Astrocyte (in vitro differentiated cells and primary cell): ENCODE results near the gene CMTM7.

Source experiments
- CTCF ChIP-seq: IDR thresholded peaks from 2 replicates; pipeline ENCODE4 v1.5.1; 2011; ENCODE audit warnings: low read depth, mild to moderate bottlenecking, inconsistent platforms, low read length, moderate library complexity; ENCODE audit not compliant: insufficient read depth
- EZH2 ChIP-seq: IDR thresholded peaks from 2 replicates; pipeline ENCODE4 v1.6.1; 2012; ENCODE audit warnings: mild to moderate bottlenecking, low read length, inconsistent platforms; ENCODE audit not compliant: insufficient read depth

- TF ChIP-seq CTCF (no peak), EZH2 (no peak)
Observed at GRCh38 chr3:32412887-32413286, 21.2 kb downstream of the CMTM7 start.
